HFF-Myc (cell line): ENCODE measurements around the gene HBZ.
"Not testable (repeated sequence)": the region's sequence is repeated elsewhere in the genome, so short reads cannot be mapped to it uniquely, and the experiment has no call there.

Experiments used
- DNase-seq: peaks from one replicate; pipeline ENCODE4 v3.0.0-alpha.2; 2011; ENCODE audit warnings: low read depth; ENCODE audit errors: extremely low read depth
- H3K4me3 ChIP-seq: replicated peaks from 2 replicates; pipeline ENCODE4 v1.5.1; 2011; ENCODE audit warnings: low read depth, mild to moderate bottlenecking, control low read depth, low read length
- CTCF ChIP-seq: IDR thresholded peaks from 2 replicates; pipeline ENCODE4 v1.5.1; 2012; ENCODE audit warnings: mild to moderate bottlenecking, low read depth, low read length, control low read depth; ENCODE audit errors: missing control alignments

HBZ gene

DNA sequence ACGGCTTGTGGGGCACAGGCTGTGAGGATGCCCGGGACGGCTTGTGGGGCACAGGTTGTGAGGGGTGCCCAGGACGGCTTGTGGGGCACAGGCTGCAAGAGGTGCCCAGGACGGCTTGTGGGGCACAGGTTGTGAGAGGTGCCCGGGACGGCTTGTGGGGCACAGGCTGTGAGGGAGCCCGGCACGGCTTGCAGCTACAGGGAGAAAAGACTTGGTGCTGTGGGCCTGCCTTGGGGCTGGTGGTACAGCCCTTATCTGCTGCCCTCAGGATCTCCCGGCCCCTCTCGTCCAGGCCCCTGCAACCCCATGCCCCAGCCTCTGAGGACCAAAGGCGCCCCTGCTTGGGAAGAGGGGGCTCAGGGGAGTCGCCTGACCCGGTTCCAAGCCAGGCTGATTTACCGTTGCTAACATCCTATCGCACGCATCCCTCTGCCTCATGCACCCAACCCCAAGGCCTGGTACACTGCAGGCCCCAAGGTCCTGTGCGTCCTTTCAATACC lies 8.3 kb downstream of the HBZ start:
- DNase-seq = no peak
- TF ChIP-seq CTCF = no peak
- no peak overlapping the region for H3K4me3 ChIP-seq

DNA sequence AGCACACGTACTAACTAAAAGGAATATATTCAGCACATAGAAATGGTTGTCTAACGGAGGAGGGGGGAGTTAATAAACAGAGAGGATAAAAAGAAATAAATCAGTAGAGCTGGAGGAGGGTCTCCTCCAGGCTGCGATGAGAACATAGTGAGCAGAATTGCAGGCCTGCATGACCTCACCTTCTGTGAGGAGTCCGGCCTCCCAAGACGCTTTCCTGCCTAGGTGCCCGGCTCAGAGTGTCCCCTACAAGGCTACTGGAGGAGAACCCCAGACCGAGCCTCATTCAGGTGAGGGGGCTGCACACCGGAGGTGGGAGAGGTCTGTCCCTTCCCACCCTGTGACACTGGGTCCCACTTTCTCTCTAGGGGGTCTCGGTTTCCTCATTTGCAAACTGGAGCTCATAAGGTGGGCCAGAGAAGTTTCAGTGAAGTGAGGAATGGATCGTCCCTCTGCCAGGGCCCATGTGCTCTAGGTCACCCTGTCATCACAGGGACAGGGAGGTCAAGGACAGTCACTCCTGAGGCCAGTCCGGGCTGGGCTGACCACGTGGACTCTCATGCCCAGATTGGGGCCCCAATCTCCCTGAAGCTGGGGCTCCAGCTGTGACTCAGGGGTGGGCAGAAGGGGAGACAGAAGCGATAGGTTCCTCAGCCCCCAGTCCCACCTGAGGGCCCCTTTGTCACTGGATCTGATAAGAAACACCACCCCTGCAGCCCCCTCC lies 10.0 kb downstream of the HBZ start:
- no peak for DNase-seq
- TF ChIP-seq CTCF = no peak

DNA sequence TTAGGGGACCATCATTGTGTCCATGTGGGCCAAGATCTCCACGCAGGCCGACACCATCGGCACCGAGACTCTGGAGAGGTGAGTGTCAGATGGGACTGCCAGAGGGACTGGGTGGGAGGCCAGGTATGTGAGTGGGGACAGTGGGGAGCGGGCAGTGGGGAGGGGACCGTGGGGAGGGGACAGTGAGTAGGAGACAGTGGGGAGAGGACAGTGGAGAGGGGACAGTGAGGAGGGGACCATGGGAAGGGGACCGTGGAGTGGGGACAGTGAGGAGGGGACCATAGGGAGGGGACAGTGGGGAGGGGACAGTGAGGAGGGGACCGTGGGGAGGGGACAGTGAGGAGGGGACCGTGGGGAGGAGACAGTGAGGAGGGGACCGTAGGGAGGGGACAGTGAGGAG lies 10.7 kb downstream of the HBZ start:
- not testable (repeated sequence) for H3K4me3 ChIP-seq, DNase-seq

More for the DNA sequence above, 10.0 kb downstream of the HBZ start:
- no peak overlapping the region for H3K4me3 ChIP-seq

DNA sequence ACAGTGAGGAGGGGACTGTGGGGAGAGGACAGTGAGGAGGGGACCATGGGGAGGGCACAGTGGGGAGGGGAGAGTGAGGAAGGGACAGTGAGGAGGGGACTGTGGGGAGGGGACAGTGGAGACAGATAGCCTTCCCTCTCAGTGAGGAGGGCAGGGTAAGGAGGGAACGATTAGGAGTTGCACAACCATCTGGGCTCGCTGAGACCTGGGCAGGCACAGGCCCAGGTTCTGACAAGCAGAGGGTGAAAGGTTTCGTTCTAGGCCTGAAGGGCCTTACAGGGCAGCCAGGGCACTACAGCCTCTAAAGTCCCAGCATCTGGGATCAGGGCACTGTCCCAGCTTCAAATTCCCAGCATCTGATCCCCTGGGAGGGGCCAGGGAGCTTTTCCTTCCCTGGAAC lies 11.3 kb downstream of the HBZ start:
- H3K4me3 ChIP-seq, DNase-seq: not testable (repeated sequence)

DNA sequence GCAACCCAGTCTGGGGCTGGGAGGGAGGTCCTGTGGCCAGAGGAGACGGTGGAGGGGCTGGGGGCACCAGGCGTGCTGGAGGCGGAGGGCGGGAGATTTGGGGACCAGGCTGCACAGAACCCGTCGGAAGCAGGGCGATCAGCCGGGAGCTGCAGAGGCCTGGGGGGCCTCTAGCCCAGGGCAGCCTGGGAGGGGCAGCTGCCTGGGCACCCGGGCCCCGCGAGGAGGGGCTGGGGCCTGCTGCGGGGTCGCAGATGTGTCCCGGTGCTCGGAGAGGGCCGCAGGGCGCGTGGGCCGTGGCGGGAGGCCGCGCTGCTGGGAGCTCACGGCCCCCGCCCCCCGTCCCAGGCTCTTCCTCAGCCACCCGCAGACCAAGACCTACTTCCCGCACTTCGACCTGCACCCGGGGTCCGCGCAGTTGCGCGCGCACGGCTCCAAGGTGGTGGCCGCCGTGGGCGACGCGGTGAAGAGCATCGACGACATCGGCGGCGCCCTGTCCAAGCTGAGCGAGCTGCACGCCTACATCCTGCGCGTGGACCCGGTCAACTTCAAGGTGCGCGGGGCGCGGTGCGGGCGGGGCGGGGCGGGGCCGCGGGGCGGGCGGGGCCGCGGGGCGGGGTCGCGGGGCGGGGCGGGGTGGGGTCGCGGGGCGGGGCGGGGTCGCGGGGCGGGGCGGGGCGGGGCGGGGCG lies 11.8 kb downstream of the HBZ start:
- H3K4me3 ChIP-seq, DNase-seq: not testable (repeated sequence)

DNA sequence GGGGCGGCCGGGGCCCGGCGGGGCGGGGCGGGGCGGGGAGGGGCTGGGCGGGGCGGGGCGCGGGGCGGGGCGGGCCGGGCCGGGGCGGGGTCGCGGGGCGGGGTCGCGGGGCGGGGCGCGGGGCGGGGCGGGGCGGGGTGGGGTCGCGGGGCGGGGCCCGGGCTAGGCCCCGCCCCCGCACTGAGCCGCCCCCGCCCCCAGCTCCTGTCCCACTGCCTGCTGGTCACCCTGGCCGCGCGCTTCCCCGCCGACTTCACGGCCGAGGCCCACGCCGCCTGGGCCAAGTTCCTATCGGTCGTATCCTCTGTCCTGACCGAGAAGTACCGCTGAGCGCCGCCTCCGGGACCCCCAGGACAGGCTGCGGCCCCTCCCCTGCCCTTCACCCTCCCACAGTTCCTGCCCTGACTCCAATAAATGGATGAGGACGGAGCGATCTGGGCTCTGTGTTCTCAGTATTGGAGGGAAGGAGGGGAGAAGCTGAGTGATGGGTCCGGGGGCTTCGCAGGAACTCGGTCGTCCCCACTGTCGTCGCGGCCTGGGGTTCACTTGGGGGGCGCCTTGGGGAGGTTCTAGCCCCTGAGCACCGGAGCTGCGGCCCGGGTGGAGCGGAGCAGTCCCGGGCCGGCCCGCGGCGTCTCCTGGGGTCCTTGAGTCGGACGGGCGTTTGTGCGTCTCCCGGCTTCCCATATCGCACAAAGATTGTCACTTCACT lies 12.5 kb downstream of the HBZ start:
- TF ChIP-seq CTCF = no peak
- no peak for DNase-seq
- no peak overlapping the region for H3K4me3 ChIP-seq

GRCh38 chr16:165539-166374 lies 13.3 kb downstream of the HBZ start, which contains the start of gene HBM:
TSS of gene HBM (plus strand) at chr16:165978. CDS start at chr16:165998, 20 bp downstream.
- no peak within 1 kb of the TSS for H3K4me3 ChIP-seq
- DNase-seq = no peak
- TF ChIP-seq CTCF = no peak
